GM12873 (cell line): ENCODE data around the gene AGBL3.
A peak's percentile ranks its signal among the peaks of the same experiment; 100 is the strongest.

Experiments used
- TF ChIP-seq, protein P1 (sequence below): IDR thresholded peaks from 2 replicates; pipeline ENCODE4 v1.5.1; 2012; ENCODE audit warnings: low read depth, mild to moderate bottlenecking, moderate library complexity, low read length, control low read depth; ENCODE audit not compliant: insufficient read depth; ENCODE audit errors: missing control alignments

Gene AGBL3

DNA sequence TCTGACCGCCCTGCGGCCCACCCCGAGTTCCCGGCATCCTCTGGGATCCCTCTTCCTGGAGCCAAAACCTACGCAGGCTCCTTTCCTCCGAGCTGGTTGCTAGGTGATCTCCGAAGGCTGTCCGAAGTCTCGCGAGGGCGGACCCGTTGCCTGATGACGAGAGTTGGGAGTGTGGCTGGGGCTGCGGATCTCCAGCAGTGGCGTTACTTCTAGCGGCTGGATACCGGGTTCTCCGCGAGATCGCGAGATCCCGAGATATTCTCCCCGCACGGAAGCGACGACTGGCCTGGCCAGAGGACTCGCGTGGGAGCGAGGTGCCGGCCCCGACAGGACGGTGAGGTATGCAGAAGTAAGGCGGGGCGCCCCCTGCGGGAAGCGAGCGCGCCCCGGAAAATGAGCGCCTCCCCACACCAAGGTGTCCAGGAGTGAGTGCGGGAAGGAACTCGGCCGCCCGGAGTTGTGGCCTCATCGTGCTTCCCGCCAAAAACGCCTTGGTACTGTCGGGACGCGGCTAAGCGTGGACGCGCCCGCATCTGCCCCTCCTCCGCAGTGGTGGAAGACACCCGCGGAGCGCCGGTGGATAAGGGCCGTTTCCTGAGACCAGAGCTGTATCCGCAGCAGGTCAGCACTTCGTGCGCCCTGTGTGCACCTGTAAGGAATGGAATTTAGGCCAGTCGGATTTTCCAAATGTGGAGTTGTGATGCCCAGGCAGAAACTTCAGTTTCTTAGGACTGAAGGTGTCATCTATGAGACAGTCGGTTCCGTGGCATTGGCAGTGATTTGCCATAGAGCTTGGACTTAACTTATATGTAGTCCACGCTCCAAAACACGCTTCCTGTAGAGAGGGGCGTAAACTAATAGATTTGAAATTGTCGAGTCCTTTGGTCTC is at the start of gene AGBL3:
Gene AGBL3, plus strand, starts transcription at position 146 of the 889 bp plus-strand sequence. CDS start 1,426 bp downstream, outside the sequence.
- TF ChIP-seq, protein P1, sequence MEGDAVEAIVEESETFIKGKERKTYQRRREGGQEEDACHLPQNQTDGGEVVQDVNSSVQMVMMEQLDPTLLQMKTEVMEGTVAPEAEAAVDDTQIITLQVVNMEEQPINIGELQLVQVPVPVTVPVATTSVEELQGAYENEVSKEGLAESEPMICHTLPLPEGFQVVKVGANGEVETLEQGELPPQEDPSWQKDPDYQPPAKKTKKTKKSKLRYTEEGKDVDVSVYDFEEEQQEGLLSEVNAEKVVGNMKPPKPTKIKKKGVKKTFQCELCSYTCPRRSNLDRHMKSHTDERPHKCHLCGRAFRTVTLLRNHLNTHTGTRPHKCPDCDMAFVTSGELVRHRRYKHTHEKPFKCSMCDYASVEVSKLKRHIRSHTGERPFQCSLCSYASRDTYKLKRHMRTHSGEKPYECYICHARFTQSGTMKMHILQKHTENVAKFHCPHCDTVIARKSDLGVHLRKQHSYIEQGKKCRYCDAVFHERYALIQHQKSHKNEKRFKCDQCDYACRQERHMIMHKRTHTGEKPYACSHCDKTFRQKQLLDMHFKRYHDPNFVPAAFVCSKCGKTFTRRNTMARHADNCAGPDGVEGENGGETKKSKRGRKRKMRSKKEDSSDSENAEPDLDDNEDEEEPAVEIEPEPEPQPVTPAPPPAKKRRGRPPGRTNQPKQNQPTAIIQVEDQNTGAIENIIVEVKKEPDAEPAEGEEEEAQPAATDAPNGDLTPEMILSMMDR: peak; percentile 76

DNA sequence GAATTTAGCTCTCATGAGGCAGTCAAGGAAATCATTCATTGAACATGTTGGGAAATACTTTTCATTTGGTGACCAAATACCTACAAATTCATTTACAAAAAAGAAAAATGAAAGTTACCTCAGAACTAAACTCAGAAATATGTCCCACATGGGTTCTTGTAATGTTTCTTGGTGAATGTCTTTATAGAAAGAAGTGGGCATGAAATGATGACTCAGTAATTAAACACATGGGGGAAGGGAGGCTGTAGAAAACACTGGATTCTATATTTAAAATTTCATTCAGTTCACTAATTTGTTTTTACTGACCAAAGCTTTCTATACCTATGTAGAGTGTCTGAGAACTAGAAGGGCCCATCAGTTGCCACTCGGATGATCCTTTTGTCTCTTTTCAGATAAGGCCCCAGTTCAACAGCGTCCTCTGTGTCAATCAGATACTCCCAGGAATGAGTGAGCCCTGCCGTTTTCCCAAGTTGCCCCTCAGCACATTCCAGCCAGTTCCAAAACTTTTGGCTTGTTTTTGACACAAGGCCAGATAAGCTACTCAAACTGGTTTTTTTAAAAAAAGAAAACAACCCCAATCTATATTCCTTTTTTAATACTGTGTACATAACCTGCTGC is 49.3 kb upstream of the AGBL3 start:
- TF ChIP-seq, protein P1: no peak

DNA sequence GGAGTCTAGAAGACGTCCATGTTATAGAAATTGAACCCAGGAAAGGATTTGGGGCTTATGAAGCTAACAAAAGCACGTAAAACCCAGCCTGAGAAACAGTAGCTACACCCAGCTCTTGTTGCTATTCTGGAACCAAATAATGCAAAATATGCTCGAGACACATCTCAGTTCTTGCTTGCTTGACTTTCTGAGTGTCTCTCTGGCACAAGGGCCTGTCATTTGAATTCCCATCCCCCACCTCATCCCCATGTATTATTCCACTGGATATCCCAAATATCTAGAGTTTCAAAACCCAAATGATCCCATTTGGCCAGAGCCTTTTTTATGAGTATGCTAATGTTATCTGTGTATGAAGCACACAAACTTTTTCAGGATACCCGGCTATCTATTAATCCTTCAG is 48.2 kb upstream of the AGBL3 start:
- TF ChIP-seq, protein P1: no peak

DNA sequence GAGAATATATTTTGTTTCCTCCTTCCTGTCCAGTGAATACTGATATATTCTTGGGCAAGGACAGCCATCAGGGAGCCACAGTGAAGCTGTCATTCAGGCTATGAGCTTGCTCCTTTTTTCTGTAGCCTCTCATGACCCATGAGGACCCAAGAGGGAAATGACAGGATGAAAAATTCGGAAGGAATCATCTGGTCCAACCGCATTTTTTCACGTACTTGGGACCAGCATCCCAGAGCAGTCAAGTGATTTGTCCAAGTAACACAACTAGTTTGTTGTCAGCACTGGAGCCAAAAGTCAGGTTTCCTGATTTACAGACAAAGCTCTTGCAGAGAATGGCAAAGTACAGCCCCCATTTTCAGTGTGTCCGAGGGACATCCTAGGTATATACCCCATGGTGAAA is 47.2 kb upstream of the AGBL3 start:
- TF ChIP-seq, protein P1: no peak

DNA sequence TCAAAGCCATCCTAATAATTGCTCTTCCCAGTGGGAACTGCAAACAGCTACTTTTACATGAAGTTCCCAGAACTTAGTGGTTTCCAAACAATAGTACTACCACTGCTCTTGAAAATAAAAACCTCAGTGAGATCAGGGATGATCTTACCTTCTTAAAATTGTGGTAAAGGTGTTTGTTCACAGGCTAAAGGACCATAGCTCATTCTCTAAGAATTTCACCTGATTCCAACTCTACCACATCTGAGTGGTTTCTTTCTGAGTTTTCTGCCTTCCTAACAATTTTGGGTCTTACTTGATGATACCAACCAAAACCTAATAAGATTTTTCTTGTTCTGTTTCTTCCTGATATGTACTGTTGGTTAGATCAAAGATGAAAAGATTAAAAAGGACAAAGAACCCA is 45.6 kb upstream of the AGBL3 start:
- TF ChIP-seq, protein P1: no peak

DNA sequence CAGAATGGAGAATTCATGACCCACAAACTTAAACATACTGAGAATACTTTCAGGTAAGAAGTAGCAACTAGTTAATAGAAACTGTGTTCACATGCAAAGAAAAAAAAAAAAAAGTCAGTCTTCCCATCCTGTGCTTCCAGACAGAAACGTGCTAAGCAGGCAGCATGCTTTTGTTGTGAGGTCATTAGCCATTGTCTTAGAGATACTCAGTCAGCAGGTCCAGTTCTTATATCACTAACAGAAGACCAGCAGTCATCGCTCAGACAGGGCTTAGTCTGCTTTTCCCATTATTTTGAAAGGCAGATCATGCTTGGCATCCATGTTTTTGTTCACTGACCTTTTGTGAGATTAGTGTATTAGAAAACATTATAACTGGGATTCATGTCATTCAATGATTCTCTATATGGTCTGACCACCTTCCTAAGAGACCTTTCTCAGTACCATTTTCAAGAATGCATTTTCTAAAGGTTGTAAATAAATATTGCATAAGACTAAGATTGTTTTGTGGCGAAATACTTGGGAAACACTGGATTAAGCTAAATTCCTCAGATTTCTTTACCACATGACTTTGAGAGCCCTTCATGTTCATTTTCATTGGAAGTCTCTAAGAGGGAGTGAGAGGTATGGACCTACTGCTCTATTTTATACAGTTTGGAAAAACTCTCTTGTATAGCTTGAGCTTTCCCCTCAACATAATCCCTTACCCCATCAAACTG is 45.0 kb upstream of the AGBL3 start:
- TF ChIP-seq, protein P1: no peak

DNA sequence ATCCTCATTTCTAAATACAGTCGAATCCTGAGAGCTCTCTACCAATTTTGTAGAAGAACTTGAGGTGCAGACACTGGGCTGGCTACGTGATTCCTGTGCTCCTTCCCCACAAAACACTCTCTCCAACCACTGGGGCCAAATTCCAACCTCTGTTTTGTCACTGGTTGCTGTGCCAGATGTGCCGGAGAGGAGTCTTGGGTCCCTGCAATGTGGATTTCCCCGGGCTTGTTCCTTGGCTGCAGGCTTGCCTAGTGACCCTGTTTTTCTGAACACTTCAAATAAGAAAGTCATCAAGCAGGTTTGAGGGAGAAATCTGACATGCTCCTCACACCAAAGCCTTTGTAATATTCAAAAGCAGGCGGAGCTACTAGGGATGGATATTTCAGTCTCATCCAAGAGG is 44.4 kb upstream of the AGBL3 start:
- TF ChIP-seq, protein P1: no peak
